ENCODE measurements around the gene FBH1.
"Not testable (repeated sequence)": the region's sequence is repeated elsewhere in the genome, so short reads cannot be mapped to it uniquely, and the experiment has no call there.

FBH1 gene

DNA sequence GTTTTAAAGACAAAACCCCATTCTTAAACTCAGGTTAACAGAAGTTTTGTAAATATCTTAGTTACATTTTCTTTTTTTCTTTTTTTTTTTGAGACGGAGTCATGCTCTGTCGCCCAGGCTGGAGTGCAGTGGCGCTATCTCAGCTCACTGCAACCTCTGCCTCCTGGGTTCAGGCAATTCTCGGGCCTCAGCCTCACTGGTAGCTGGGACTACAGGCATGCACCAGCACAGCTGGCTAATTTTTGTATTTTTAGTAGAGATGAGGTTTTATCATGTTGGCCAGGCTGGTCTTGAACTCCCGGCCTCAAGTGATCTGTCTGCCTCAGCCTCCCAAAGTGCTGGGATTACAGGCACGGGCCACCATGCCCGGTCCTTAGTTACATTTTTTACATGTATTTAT, 13.0 kb upstream of the FBH1 start:
- not testable (repeated sequence) for DNase-seq

DNA sequence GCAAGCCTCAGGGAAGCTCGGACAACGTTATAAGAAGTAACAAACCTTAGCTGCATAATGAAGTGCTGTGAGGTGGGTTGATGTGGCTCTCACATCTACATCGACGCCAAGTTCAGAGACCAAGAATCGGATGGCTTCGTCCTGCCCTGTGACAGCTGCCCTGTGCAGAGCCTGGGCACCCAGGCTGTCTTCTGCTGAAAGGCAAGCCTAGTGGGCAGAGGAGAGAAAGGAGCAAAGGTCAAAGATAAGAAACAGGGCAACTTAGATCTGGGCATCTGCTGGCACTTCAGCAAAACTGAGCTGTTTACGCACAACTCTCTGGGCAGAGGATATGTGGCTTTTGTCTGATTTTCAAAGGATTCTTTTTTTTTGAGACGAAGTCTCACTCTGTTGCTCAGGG, 7.1 kb upstream of the FBH1 start:
- no peak for DNase-seq

DNA sequence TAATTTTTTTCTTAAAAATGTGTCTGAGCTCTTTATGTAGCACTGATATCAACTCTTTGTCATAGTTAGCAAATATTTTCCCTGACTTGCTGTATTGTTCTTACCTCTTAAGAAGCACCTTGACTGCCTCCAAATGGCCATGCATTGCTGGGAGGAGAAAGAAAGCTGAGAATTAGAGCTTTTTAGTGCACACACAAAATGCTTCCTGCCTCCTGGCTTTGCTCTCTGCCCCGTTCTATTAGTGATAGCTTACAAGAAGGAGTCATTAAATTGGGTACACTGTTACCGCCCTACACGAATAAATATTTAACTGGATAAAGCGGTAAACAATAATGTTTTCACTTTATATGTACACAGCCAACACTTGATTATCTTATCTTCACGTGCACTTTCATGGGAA, 4.4 kb upstream of the FBH1 start:
- DNase-seq: no peak

DNA sequence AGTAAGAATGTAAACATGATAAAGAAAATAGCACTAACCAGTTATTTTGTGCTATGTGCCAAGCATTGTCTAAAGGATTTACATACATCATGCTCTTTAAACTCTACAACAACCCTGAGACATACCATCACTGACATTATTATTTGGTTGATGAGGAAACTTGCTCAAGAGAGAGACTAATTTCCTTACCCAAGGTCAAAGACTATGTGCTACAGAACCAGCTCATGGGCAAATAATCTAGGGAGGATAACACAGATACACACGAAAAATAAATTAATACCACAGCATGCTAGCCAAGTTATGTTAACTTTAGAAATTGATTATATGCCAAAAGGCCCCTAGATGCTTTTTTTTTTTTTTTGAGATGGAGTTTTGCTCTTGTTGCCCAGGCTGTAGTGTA, 3.0 kb upstream of the FBH1 start:
- no peak for DNase-seq

DNA sequence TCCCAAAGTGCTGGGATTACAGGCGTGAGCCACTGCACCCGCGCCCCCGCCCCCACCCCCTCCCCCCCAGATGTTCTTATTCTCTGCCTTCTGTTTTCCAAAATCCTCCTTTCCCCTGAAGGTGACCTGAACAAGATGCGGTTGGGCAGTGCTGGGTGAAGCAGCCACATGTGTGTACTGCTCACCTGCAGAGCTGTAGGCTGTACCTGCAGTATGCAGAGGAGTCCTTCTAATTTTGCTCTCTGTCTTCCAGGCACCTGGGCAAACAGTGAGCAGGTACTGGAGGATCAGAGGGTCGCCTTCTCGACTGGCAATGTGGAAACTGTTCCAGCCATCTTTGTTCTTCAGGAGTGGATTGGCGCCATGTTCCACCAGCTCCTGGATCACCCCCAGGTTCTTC, 2.4 kb upstream of the FBH1 start:
- no peak for DNase-seq

DNA sequence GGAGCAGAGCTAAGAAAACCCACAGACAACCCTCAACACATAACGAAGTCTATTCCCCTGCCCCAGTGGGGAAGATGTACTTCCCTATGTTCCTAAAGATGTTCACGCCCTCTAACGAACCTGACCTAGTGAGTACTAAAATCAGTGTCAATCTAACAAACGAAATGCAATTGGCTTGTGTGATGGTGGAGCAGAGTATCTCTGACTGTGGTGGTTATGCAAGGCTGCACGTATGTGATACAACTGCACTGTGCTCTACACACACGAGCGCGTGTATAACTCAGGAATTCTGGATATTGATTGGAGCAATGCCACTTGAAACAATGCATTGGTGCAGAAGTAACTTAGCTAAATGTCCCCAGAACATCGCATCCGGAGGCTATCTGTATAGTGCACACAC, 1.7 kb upstream of the FBH1 start:
- DNase-seq: peak; percentile 43

DNA sequence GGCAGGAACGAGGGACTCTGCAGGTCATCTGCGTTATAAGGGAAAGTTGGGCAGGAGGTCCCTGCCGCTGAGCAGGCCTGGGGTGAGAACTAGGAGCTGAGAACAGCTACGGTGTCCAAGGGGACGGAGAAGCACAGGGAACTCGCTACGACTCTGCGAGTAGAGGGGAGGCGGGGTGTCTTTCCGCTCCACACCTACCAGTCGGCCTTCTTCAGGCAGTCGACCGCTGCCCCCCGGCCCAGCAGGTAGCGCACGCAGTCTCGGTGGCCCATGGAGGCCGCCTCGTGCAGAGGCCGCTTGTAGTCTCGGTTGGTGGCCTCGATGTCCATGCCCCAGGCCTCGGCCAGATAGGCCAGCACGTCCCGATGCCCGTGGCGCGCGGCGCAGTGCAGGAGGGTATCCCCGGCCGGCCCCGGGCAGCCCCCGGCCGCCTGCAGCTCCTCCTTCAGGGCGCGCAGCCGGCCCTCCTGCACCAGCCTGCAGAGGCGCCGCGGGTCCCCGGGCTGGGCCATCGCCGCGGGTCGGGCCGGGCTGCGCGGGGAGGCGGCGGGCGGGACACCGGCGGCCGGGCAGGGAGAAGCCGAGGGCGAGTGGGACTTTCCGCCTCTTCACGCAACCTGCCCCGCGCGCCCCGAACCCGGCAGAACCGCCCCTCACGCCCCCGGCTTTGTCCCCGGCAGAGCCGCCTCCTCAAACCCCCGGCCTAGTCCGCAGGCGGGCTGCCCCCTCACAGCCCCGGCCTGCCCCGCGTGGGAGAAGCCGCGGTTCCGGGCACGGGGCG, 1.0 kb upstream of the FBH1 start:
- peak; percentile 45 for DNase-seq

DNA sequence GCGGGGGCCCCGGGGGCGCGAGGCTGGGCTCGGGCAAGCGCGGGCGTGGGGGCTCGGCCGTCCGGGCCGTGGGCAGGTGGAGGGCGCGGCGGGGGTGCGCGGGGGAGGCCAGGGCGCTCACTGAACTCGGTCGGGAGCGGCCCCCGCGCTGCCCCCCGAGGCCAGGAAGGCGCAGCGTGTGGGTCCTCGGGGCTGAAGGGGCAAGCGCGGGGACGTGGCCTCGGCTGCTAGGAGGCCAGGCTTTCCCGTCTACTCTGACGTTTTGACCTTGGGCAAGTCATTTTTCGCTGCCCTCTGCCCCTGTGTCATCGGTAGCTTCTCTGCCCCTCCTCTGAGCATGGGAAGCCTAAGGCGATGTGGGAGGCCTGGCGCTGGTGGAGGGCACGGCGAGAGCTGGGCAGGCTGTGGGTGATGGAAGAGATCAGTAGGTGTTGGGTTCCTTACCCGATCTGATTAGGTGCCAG, 441 bp downstream of the FBH1 start:
- DNase-seq: peak; percentile 61

DNA sequence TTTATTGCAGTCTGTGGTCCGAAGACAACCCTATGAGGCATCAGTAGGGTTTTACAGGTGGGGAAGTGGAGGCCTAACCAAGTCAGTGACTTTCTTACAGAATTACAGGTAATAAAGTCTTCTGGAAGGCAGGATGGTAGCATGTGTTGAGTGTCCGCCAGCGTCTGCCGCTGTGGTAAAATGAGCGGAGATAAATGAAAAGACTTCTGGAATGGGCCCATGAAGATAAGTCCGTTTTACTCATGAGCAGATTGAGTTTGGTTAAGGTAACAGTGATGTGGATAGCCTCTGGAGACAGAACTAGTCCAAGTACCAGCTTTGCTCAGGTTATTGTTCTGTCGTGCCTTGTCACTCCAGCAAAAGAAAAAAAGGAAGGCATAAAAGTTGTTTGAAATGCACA, 966 bp downstream of the FBH1 start:
- no peak for DNase-seq

DNA sequence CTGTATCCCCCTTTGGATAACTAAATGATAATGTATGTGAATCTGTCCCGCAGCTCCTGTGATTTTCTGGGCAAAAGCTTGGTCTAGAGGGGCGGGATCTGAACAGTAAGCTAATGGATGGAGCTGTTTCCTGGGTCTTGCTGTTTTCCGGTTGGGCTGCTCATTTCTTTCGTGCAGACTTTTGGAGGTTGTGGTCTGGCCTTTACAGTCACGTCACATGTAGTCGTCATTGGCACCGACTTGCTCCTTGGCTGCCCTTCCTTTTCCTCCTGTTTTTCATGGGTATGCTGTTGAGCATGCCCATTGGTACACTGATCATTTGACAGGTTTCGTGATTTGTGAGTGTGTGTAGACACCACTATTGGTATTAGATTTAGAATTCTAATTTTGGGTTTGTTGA, 2.0 kb downstream of the FBH1 start:
- no peak for DNase-seq

DNA sequence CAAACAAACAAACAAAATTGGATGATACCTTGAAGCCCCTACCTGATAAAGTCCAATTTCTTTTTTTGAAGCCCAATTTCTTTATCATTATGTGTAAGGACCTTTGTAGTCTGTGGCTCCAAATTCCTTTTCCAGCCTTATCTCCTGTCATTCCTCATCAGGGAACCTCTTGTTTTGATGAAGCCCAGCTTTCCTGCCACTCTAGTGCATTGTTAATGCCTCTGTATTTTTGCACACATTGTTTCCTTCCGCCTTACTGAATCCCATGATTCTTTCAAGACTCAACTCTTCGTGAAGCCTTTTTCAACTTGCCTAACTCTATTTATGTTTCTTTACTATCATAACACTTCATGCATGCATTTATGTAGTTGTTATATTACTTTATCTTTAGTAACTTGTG, 3.3 kb downstream of the FBH1 start:
- DNase-seq: no peak

DNA sequence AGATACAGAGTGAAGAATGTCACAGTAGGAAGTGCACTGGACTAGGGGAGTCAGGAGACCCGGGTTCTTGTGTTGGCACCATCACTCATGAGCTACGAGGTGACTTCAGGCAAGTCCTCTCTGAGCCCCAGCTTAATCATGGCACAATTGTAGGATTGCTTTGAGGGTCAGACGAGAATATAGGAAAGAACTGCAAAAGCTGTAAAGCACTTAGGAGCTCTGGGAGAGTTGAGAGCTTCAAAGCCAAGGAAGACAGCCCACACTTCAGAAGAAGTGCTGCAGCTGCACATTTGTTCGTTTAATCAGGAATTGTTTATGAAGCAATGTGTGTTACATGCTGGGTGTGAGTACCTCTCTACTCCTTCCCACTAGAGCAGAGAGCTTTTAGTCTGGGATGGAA, 4.4 kb downstream of the FBH1 start:
- no peak for DNase-seq

DNA sequence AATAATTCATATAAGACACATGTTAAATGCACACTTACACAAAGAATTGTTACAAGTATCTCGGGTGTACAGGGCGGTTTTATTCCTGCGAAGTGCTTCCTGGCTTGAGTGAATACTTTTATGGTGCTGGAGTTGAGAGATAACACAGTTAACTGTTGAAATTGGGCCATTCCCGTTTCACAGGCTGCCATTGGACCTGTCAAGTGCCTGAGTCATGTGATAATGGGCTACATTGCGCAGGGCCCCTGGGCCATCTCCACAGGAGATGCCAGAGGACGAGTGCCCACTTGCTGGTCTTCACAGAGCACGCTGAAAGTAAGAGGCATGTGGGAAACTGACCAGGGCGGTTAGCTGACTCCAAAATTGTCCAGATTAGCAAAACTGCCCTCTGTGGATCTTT, 4.8 kb downstream of the FBH1 start:
- no peak for DNase-seq

DNA sequence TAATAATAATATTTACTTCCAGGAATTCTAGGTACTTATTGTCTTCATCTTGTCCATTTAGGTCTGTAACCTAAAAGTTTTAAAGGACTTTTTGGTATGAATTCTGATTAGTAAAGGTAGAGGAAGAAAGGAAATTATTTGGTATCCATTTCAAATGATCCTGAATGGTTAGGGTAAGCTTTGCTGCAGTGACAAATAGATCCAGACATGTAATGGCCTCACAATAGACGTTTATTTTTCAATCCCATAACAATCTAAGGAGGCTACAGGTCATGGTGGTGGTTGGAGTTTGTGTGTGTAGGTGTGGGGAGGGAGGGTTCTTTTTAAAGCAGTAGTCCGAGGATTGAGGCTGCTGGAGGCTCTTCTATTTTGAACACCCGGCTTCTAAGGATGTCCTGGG, 5.3 kb downstream of the FBH1 start:
- no peak for DNase-seq

DNA sequence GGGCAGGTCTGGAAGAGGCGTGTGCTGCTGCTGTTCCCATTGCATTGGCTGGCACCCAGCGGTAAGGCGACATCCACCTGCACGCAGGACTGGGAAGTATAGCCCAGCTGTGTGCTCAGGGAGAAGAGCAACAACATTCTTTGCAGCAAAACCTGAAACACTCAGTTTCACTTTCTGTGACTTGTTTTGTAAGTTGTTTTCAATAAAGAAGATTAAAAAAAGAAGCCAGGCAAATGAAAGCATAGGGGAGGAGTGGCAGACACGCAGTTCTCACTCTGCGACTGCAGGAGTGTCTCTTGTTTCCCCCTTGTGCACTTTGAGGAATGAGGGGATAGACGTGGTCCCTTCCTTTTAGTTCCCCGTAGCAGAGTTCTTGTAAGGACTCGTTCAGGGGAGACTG, 5.8 kb downstream of the FBH1 start:
- DNase-seq: no peak

DNA sequence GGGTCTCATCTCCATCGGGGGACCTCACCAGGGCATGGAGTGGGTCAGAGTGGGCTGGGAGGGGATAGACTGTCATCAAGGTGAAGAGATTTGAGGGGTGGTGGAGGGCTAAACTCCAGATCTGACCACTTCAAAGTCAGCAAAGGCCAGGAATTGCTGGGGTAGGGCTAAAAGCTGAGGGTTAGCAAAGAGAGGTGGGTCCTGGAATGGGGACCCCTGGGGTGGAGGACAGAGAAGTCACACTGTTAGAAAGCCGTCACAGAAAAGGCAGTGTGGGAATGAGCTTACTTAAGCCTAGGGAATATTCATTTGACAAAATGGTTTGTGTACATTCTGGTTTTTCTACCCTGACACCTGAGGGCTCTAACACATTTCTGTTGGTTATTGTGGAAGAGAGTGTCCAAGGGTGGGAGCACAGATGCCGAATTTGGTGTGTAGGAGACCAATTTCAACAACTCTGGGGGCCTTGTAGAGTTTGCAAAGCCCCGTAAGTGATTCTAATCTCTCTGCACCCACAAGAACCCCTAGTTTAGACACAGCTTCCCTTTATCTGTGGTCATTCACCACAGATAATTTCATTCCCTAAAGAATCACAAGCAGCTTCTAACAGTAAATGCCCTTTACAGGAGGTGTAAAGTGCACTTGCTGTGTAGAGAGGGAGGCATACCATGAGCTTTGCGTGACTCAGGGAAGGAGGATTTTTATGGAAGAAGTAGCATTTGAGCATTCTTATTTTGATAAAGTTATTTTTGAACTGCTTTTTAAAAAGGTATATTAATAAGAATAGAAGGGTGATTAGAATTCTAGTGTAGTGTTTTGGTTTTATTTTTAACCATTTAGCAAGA, 6.4 kb downstream of the FBH1 start:
- no peak for DNase-seq

DNA sequence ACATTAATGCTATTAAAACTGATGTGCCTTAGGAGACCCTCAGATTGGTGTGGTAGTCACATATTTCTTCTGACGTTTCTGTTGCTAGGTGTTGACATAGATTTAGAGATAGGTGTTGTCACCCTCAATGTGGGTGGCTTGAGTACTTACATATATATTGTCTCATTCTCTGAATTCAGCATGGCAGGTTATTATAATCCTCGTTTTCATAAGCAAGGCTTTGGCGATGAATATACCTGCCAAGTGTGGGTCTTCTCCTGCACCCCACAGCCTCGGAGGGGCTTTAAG, 7.0 kb downstream of the FBH1 start:
- no peak for DNase-seq

DNA sequence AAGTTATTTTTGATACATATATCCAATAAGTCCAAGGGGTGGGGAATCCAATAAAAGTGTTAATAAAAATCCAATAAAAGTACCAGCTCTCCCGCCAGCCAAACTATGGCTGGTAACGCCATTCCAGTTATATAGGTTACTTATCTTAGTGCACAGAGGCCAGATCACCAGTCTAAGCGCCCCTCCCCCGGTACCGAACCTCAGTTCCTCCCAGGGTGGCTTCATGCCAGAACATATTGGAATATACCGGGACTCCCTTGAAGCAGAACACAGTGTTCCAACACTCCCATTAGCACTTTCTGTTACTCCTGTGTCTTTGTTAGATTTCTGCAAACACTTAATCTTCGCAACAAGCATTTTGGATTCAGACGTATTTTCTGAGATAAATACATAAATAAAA, 7.5 kb downstream of the FBH1 start:
- DNase-seq: no peak

DNA sequence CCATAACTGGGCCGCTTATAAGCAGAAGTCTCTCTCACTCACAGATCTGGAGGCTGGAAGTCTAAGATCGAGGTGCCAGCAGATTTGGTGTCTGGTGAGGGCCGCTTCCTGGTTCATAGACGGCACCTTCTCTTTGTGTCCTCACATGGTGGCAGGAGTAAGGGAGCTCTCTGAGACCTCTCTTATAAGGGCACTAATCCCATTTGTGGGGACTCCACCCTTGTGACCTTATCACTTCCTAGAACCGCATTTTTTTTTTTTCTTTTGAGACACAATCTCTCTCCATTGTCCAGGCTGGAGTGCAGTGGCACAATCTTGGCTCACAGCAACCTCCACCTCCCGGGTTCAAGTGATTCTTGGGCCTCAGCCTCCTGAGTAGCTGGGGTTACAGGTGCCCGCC, 8.1 kb downstream of the FBH1 start:
- no peak for DNase-seq

DNA sequence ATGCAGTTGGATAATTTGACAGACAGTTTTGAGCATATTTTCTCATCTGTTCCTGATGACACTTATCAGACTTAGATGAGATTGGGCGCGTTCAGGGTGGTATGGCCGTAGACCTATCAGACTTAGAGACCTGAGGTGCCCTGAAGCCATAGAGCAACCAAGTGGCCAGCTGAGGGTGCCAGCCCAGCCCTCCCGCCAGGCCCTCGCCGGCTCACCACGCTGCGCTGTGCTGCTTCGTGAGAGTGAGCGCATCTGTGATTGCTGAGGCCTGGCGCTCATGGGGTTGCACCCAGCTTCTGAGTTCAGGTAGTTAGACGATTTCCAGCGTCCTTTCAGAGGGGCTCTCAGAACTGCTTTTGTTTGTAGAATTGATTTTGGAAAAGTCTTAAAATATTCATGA, 10.2 kb downstream of the FBH1 start:
- DNase-seq: no peak

DNA sequence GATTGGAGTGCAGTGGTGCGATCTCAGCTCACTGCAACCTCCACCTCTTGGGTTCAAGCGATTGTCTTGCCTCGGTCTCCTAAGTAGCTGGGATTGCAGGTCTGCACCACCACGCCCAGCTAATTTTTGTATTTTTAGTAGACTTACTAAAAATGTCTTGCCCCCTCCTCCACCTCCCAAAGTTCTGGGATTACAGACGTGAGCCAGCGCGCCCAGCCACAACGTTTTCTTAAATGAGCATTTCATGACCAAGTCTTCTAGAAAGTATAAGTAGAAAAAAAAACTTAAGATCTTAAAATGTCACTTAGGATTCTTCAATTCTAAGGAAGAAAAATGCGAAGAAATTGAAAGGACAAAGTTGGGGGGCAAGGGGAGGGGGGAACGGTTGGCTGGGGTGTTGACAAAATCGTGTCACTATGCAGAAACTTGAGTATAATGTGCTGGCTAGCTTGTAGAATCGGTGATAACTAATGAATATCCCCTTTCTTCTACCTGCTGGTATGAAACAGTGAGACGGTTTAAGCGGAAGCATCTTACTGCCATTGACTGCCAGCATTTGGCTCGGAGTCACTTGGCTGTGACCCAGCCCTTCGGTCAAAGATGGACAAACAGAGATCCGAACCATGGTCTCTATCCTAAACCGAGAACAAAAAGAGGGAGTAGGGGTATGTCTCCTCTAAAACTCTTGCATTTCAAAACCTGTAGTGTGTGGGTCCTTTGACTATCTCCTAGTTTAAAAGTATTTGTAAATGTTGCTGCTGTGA, 12.7 kb downstream of the FBH1 start:
- no peak for DNase-seq

DNA sequence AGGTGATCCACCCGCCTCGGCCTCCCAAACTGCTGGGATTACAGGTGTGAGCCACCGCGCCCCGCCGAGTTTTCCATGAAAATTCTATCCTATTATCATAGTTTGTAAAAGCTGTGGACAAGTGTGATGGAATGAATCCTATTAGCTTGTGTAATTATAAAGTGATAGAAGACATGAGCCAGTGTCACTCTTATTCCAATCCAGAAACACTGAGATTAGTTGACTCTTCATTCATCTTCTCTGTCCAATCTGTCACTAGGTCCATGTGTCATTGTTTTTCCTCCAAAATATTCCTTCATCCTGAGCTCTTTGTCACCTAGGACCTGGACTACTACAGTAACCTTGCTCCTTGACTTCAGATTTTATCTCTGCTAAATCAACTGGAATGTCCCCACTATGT, 13.5 kb downstream of the FBH1 start:
- DNase-seq: no peak

DNA sequence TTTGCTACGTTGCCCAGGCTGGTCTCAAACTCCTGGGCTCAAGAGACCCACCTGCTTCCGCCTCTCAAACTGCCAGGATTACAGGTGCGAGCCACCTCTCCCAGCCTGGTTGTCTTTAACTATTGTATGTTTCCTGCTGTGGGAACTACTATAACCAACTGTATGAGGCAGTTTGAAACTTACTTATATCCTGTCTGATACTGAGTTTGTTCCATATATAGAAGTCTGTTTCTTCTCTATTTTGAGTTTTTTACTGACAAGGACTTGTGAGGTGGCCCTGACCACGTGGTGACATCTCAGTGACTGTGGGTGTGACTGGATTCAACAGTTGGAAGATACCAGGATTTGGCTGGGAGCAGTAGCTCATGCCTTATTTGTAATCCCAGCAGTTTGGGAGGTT, 14.2 kb downstream of the FBH1 start:
- DNase-seq: peak; percentile 10

Measured in suppressor macrophage treated with lipopolysaccharide for 4 hours (primary cell).